Neural progenitor cell (in vitro differentiated cells): Measurements from ENCODE around the gene LZTS3.
"Not testable (repeated sequence)": the region's sequence is repeated elsewhere in the genome, so short reads cannot be mapped to it uniquely, and the experiment has no call there.

Source experiments
- CTCF ChIP-seq: fragments of 200-600 bp; sonication (generic); IDR thresholded peaks from 2 replicates; pipeline ENCODE4 v1.5.1; 2017; ENCODE audit warnings: antibody characterized with exemption, mild to moderate bottlenecking
- EZH2 ChIP-seq: fragments of 200-600 bp; sonication (generic); IDR thresholded peaks from 2 replicates; pipeline ENCODE4 v1.6.1; 2017; ENCODE audit warnings: antibody characterized with exemption, mild to moderate bottlenecking, moderate library complexity
- EZH2phosphoT487 ChIP-seq: fragments of 200-600 bp; sonication (generic); IDR thresholded peaks from 2 replicates; pipeline ENCODE4 v1.6.1; 2017; ENCODE audit warnings: antibody characterized with exemption

DNA sequence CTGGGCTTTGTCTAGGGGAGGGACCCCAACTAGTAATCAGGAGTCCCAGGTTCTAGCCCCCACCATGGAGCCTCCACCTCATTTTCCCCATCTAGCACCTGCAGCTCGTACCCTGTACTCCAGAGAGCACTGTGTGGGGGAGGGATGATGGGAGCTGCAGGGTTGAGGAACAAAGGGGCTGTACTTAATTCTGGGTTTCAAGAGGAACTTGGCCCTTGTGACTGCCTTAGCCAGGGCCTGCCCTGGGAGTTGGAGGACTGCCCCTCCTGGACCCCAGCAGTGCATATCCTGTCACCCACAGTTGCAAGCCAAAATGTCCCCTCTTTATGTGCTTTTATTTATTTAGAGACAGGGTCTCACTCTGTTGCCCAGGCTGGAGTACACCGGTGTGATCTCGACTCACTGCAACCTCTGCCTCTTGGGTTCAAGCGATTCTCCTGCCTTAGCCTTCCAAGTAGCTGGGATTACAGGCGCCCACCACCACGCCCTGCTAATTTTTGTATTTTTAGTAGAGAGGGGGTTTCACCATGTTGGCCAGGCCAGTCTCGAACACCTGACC lies 42.1 kb upstream of the LZTS3 start:
- TF ChIP-seq CTCF, EZH2phosphoT487, EZH2: not testable (repeated sequence)
